Left lung (tissue), 10 donors: ENCODE data around the gene OAS2. TPM values are rescaled to one million over a fixed set of nuclear protein-coding genes. Genes with fewer than 3 reads are reported as not detected.

Source experiments
- ATAC-seq: fragments of 200-7000 bp; cut with Tn5 transposase; one replicate; pipeline ENCODE4 v1.9.1; 2020; ENCODE audit warnings: moderate library complexity
- DNase-seq, 4 donors: peaks; one replicate each; pipeline ENCODE4 v3.0.0-alpha.2; 2013 to 2020
- H3K27ac ChIP-seq, 2 donors: fragments of 200-600 bp; sonication (generic) in 1 of 2; one replicate each; pipeline versions ENCODE4 v1.5.0 to v1.8.0; 2020 to 2021
- H3K27me3 ChIP-seq, 2 donors: fragments of 200-600 bp; sonication (generic) in 1 of 2; one replicate each; pipeline versions ENCODE4 v1.5.0 to v1.8.0; 2020 to 2021
- H3K36me3 ChIP-seq, 2 donors: fragments of 200-600 bp; sonication (generic) in 1 of 2; one replicate each; pipeline versions ENCODE4 v1.5.0 to v1.8.0; 2020 to 2021
- H3K4me1 ChIP-seq, 2 donors: fragments of 200-600 bp; one replicate each; pipeline ENCODE4 v1.8.0; 2021
- H3K4me3 ChIP-seq, 2 donors: fragments of 200-600 bp; sonication (generic) in 1 of 2; one replicate each; pipeline versions ENCODE4 v1.5.0 to v1.8.0; 2020 to 2021; ENCODE audit warnings: mild to moderate bottlenecking in 1 of 2
- H3K9me3 ChIP-seq, 2 donors: fragments of 200-600 bp; sonication (generic) in 1 of 2; one replicate each; pipeline versions ENCODE4 v1.5.0 to v1.8.0; 2020 to 2021
- CTCF ChIP-seq, 2 donors: fragments of 200-600 bp; sonication (generic) in 1 of 2; IDR thresholded peaks; one replicate each; pipeline versions ENCODE4 v1.5.0 to v1.8.0; 2021; ENCODE audit warnings: antibody characterized with exemption in 2 of 2
- intact Hi-C, 2 donors: fragments of 100-400 bp; cut with DNase I; formaldehyde crosslinking; loops; one replicate each; pipeline versions ENCODE4 v1.11.2 to v1.14.2; 2022
- polyA plus RNA-seq, 6 donors: library from polyadenylated mRNA; unstranded; fragments of 120-200 nt; gene quantifications; one replicate each; pipeline ENCODE4 v1.2.1, GENCODE V29; 2013; ENCODE audit not compliant: insufficient read length in 6 of 6
- total RNA-seq, 2 donors: library from RNA; stranded (reverse); fragmentation: NEBNext Ultra II Directional; extraction: Animal tissue kit (Norgen Biotek cat#: 25700); gene quantifications; one replicate each; pipeline ENCODE4 v1.2.1, GENCODE V29; 2021
- donor health status: DM: no; HTN: yes; CAD: no.
- donor health status: DM: no; HTN: no; CAD: no.

OAS2 gene
- total and polyA plus RNA-seq, 8 donors = 5.5 to 35.3 (median 10.3) TPM

DNA sequence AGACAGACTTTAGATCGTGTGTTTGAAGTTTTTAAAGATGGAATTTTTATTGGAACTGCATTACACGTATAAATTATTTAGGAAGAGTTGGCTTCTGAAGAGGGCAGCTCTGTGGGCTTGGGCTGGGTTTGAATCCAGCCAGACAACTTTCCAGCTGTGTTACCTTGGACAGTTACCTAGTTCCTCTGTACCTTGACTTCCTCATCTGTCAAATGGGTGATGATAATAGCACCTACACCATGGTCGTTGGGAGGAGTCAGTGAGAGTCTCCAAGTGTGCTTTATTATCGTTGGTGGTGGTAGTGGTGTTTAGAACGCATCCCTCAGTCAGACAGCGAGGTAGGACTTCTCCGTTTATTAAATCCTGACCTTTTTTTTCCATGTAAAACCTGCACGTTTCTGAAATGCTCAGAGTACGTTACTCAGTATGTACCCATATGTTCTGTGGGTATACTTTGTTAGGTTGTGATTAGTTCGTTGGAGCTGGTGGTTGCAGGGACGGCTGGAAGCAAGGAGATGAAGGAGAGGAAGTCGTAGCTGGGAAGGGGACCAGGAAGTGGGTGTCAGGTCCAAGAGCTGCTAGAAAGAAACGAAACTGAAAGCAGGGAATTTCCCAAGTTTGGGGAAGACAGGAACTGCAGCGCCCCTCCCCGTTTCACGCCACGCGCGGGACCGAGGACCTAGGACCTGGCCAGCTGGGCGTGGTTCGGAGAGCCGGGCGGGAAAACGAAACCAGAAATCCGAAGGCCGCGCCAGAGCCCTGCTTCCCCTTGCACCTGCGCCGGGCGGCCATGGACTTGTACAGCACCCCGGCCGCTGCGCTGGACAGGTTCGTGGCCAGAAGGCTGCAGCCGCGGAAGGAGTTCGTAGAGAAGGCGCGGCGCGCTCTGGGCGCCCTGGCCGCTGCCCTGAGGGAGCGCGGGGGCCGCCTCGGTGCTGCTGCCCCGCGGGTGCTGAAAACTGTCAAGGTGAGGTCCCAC lies 40.3 kb upstream of the OAS2 start, which contains the start of gene OAS3:
Gene OAS3 (plus strand): TSS at position 734 of the 979 bp plus-strand sequence. CDS start 57 bp downstream, at position 791.
- Histone ChIP-seq H3K36me3 (peaks cover 0 to 20% of the 10 kb centered on the region in 2 donors), H3K4me3 (peak within 1 kb of the TSS; percentile 60 to 82), H3K4me1 (peaks cover 11 to 36% of the 10 kb centered on the region in 2 donors), H3K9me3 (no peaks in the 10 kb centered on the region), H3K27ac (peak within 1 kb of the TSS; percentile 72 to 86), H3K27me3 (no peaks in the 10 kb centered on the region)
- peak; percentile 63 to 97 (median 92) for DNase-seq
- intact Hi-C loops = no loop called here
- TF ChIP-seq CTCF (IDR thresholded peaks at IDR 0.05) = no peak
- ATAC-seq = peak; percentile 96

DNA sequence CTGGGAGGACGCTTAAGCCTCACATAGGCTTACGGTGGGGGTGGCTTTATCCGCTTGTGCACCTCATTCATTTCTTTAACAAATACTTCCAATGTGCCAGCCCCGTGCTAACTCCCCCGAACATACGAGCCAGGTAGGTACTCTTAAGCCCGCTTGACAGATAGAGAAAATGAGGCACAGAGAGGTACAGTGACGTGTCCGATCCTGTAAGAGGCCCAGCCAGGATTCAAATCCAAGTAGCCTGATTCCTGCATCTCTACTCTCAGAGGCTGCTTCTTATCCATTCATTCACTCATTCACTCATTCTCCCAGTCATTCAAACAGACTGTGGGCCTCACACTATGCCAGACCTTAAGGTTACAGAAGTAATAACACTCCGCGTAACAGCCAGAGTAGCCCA lies 39.6 kb upstream of the OAS2 start:
- Histone ChIP-seq H3K27me3 (no peaks in the 10 kb centered on the region), H3K9me3 (no peaks in the 10 kb centered on the region), H3K36me3 (peaks cover 0 to 27% of the 10 kb centered on the region in 2 donors), H3K4me1 (peaks cover 11 to 36% of the 10 kb centered on the region in 2 donors), H3K4me3 (peak overlapping the region; percentile 60 to 82), H3K27ac (peak overlapping the region; percentile 72 to 86)
- DNase-seq (no peak), ATAC-seq (peak; percentile 5)
- TF ChIP-seq CTCF (IDR thresholded peaks at IDR 0.05) = no peak
- intact Hi-C loops = no loop called here

DNA sequence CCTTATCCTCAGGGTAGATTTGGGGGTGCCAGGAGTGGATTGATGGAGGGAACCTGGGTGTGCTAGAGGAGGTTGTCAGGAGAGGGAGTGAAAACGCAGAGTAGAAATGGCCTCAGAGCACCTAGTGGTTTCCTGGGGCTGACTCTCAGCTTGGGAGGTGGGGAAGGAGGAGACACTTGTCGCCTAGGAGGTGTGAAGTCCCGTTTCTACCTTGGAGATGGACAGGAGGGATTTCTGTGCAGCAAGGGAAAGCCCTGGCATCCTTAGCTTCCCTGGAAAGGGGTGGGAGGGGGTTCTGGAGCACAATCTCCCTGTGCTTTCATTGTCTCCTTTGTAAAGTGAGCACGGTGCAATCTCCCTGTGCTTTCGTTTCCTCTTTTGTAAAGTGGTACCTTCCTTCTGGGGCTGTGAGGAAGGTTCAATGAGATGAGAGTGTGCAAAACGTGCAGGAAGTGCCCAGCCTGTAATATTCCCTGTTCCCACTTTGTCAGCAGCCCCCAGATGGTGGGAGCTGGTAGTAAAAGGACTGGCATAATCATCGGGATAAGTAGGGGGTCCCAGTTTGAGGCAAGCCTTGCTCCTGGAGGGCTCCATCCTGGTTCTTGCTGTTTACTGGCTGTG lies 38.4 kb upstream of the OAS2 start:
- H3K4me3 ChIP-seq = peak overlapping the region in 1 of 2 donors; percentile 82
- DNase-seq = no peak

DNA sequence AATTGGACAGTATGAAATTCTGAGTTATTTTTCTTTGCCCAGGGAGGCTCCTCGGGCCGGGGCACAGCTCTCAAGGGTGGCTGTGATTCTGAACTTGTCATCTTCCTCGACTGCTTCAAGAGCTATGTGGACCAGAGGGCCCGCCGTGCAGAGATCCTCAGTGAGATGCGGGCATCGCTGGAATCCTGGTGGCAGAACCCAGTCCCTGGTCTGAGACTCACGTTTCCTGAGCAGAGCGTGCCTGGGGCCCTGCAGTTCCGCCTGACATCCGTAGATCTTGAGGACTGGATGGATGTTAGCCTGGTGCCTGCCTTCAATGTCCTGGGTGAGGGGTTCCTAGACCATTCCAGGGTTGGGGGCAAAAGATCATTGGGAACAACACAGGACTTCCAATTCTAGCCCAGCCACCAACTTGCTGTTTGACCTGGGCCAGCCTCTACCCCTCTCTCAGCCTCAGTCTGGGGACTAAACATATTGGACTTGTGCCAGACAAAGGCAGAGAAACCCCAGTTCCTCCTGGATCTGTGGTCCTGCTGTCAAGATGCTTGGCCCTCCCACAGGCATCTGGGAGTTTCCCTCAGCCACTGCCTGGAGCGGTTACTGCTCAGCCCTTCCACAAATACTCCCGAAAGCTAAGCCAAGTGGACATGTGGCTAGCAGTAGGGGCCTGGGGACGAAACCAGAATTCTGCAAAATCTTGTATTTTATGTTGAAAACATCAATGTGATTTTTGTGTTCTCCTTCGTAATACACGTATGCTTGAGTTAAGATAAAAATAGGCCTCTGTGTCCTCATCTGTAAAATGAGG lies 36.6 kb upstream of the OAS2 start:
- H3K27me3 ChIP-seq = no peaks in the 10 kb centered on the region
- peaks cover 11 to 36% of the 10 kb centered on the region in 2 donors for H3K4me1 ChIP-seq
- peaks cover 0 to 57% of the 10 kb centered on the region in 2 donors for H3K36me3 ChIP-seq
- no peak for ATAC-seq
- H3K27ac ChIP-seq = no peak overlapping the region
- H3K4me3 ChIP-seq = no peak overlapping the region
- no peak for TF ChIP-seq CTCF (IDR thresholded peaks at IDR 0.05)
- H3K9me3 ChIP-seq = no peaks in the 10 kb centered on the region
- DNase-seq = no peak
- intact Hi-C loops = no loop called here

More for the DNA sequence above, 38.4 kb upstream of the OAS2 start:
- ATAC-seq = no peak
- H3K36me3 ChIP-seq = peaks cover 0 to 38% of the 10 kb centered on the region in 2 donors
- no peaks in the 10 kb centered on the region for H3K27me3 ChIP-seq
- no peaks in the 10 kb centered on the region for H3K9me3 ChIP-seq
- no peak for TF ChIP-seq CTCF (IDR thresholded peaks at IDR 0.05)
- peak overlapping the region in 1 of 2 donors; percentile 37 for H3K27ac ChIP-seq
- intact Hi-C loops = no loop called here
- peaks cover 11 to 36% of the 10 kb centered on the region in 2 donors for H3K4me1 ChIP-seq
